Neuronal stem cell (in vitro differentiated cells): ENCODE results near the gene CXorf38. TPM values are rescaled to one million over a fixed set of nuclear protein-coding genes. Genes with fewer than 3 reads are reported as not detected.

ENCODE experiments used
- DNase-seq: peaks from one replicate; pipeline ENCODE4 v3.0.0-alpha.2; 2013; ENCODE audit warnings: low spot score
- H2AFZ ChIP-seq: one replicate; pipeline ENCODE4 v1.6.1; 2013; ENCODE audit warnings: mild to moderate bottlenecking, low read length, inconsistent platforms
- H2AK5ac ChIP-seq: 2 replicates; pipeline ENCODE4 v1.6.1; 2013; ENCODE audit warnings: low read depth, mild to moderate bottlenecking, inconsistent platforms, low read length, moderate library complexity, mixed read lengths
- H2BK120ac ChIP-seq: 2 replicates; pipeline ENCODE4 v1.6.1; 2013; ENCODE audit warnings: low read depth, mild to moderate bottlenecking, inconsistent platforms, low read length, moderate library complexity, mixed read lengths
- H2BK12ac ChIP-seq: one replicate; pipeline ENCODE4 v1.6.1; 2013; ENCODE audit warnings: low read length, inconsistent platforms
- H2BK15ac ChIP-seq: 2 replicates; pipeline ENCODE4 v1.6.1; 2013; ENCODE audit warnings: mild to moderate bottlenecking, low read length, inconsistent platforms, mixed read lengths
- H2BK5ac ChIP-seq: one replicate; pipeline ENCODE4 v1.6.1; 2013; ENCODE audit warnings: inconsistent platforms, mild to moderate bottlenecking, low read length, moderate library complexity
- H3K14ac ChIP-seq: one replicate; pipeline ENCODE4 v1.6.1; 2013; ENCODE audit warnings: low read length, inconsistent platforms
- H3K18ac ChIP-seq: 2 replicates; pipeline ENCODE4 v1.6.1; 2013; ENCODE audit warnings: low read length, inconsistent platforms
- H3K23ac ChIP-seq: 2 replicates; pipeline ENCODE4 v1.6.1; 2013; ENCODE audit warnings: low read depth, mild to moderate bottlenecking, mixed read lengths, low read length, inconsistent platforms; ENCODE audit not compliant: poor library complexity
- H3K27ac ChIP-seq: replicated peaks from 3 replicates; pipeline ENCODE4 v1.5.1; 2013; ENCODE audit warnings: low read length, inconsistent platforms
- H3K27me3 ChIP-seq, 3 experiments: 2 replicates each; pipeline ENCODE4 v1.6.1; 2013; ENCODE audit warnings: low read length in 3 of 3, mild to moderate bottlenecking in 2 of 3, inconsistent platforms in 1 of 3, low read depth in 1 of 3, mixed read lengths in 1 of 3, moderate library complexity in 1 of 3; ENCODE audit not compliant: control insufficient read depth in 3 of 3, insufficient read depth in 3 of 3
- H3K36me3 ChIP-seq, 2 donors: replicated peaks in 1 of 2; 2 replicates each; pipeline ENCODE4 v1.6.1; 2013; ENCODE audit warnings: low read length in 2 of 2; ENCODE audit not compliant: control insufficient read depth in 2 of 2, insufficient read depth in 2 of 2
- H3K4ac ChIP-seq: 2 replicates; pipeline ENCODE4 v1.6.1; 2013; ENCODE audit warnings: inconsistent platforms, mild to moderate bottlenecking, low read length, moderate library complexity
- H3K4me1 ChIP-seq, 2 donors: 1 replicate in 1 of 2; 2 replicates in 1 of 2; pipeline ENCODE4 v1.6.1; 2013; ENCODE audit warnings: low read length in 2 of 2, low read depth in 1 of 2; ENCODE audit not compliant: control insufficient read depth in 2 of 2, insufficient read depth in 1 of 2
- H3K4me2 ChIP-seq: one replicate; pipeline ENCODE4 v1.6.1; 2013; ENCODE audit warnings: mild to moderate bottlenecking, low read length, inconsistent platforms; ENCODE audit not compliant: insufficient read depth, poor library complexity, severe bottlenecking
- H3K4me3 ChIP-seq, 2 donors: 2 replicates each; pipeline ENCODE4 v1.5.1; 2013; ENCODE audit warnings: low read length in 2 of 2, mild to moderate bottlenecking in 2 of 2, inconsistent platforms in 1 of 2, moderate library complexity in 1 of 2
- H3K79me1 ChIP-seq: one replicate; pipeline ENCODE4 v1.6.1; 2013; ENCODE audit warnings: low read depth, mild to moderate bottlenecking, inconsistent platforms, low read length, moderate library complexity
- H3K9ac ChIP-seq: one replicate; pipeline ENCODE4 v1.6.1; 2013; ENCODE audit warnings: mild to moderate bottlenecking, low read depth, low read length, inconsistent platforms; ENCODE audit not compliant: poor library complexity
- H3K9me3 ChIP-seq, 2 donors: replicated peaks in 1 of 2; 2 replicates each; pipeline versions ENCODE3 to v1.6.1; 2013; ENCODE audit warnings: low read length in 2 of 2, mild to moderate bottlenecking in 2 of 2, inconsistent platforms in 1 of 2, low read depth in 1 of 2, mixed read lengths in 1 of 2, moderate library complexity in 1 of 2; ENCODE audit not compliant: control insufficient read depth in 2 of 2, insufficient read depth in 1 of 2
- H4K8ac ChIP-seq: one replicate; pipeline ENCODE4 v1.6.1; 2013; ENCODE audit warnings: low read depth, mild to moderate bottlenecking, inconsistent platforms, low read length, moderate library complexity
- H4K91ac ChIP-seq: one replicate; pipeline ENCODE4 v1.6.1; 2013; ENCODE audit warnings: low read length, low read depth, mild to moderate bottlenecking, inconsistent platforms; ENCODE audit not compliant: poor library complexity
- WGBS, 2 donors: extraction: QIAGEN DNeasy Blood & Tissue Kit; methylation state at CpG; one replicate each; pipeline ENCODE4 v1.1.7; 2013; ENCODE audit warnings: missing lambda C conversion rate in 2 of 2, mixed read lengths in 1 of 2; ENCODE audit not compliant: insufficient read length in 2 of 2, insufficient replicate concordance in 1 of 2; ENCODE audit errors: extremely low coverage in 2 of 2; 5-methylcytosine and 5-hydroxymethylcytosine counted together
- polyA plus RNA-seq, 2 experiments: library from polyadenylated mRNA; stranded (reverse); fragments of 200-250 nt; gene quantifications; one replicate each; pipeline ENCODE4 v1.2.3, GENCODE V29; 2013

The CXorf38 gene
- polyA plus RNA-seq (2013, experiment 1 of 2): 8.0 TPM
- 8.3 TPM for polyA plus RNA-seq (2013, experiment 2 of 2)

- H3K4me3 ChIP-seq: peak within 1 kb of the TSS; percentile 74 to 94
- H3K79me1 ChIP-seq: peaks cover 3% of the 10 kb centered on the region
- peak within 1 kb of the TSS; percentile 42 for H3K27ac ChIP-seq
Measured at GRCh38 chrX:40647307-40648197, at the start of gene CXorf38. CXorf38 (minus strand) TSS chrX:40647561; CDS start chrX:40647520, 41 bp downstream.

GRCh38 chrX:40694802-40695201 is 47.4 kb upstream of the CXorf38 start:
- H3K4me2 ChIP-seq: no peak overlapping the region
- no peak overlapping the region for H3K18ac ChIP-seq
- H2AK5ac ChIP-seq: no peak overlapping the region
- H2BK12ac ChIP-seq: no peak overlapping the region
- H2BK15ac ChIP-seq: no peak overlapping the region
- H3K27me3 ChIP-seq: no peaks in the 10 kb centered on the region
- no peak overlapping the region for H3K27ac ChIP-seq
- DNase-seq: no peak
- no peak overlapping the region for H3K9ac ChIP-seq
- no peak overlapping the region for H3K4me3 ChIP-seq
- no peak overlapping the region for H3K4ac ChIP-seq
- no peak overlapping the region for H3K23ac ChIP-seq
- no peak overlapping the region for H3K14ac ChIP-seq
- H2AFZ ChIP-seq: no peak overlapping the region
- H2BK5ac ChIP-seq: no peak overlapping the region
- H4K91ac ChIP-seq: no peak overlapping the region
- no peak overlapping the region for H4K8ac ChIP-seq
- H3K79me1 ChIP-seq: no peaks in the 10 kb centered on the region
- H3K4me1 ChIP-seq: no peaks in the 10 kb centered on the region
- H2BK120ac ChIP-seq: no peak overlapping the region
- H3K9me3 ChIP-seq: peaks cover 0 to 12% of the 10 kb centered on the region in 2 donors
- peaks cover 5 to 82% of the 10 kb centered on the region in 2 donors for H3K36me3 ChIP-seq
- WGBS, 2 donors: no CpG with 5 or more reads among the region's 1 CpG

More at GRCh38 chrX:40647307-40648197, at the start of gene CXorf38:
- Histone ChIP-seq H3K9ac (peak within 1 kb of the TSS; percentile 60), H3K27me3 (no peaks in the 10 kb centered on the region), H3K36me3 (peaks cover 0 to 31% of the 10 kb centered on the region in 2 donors), H3K18ac (peak within 1 kb of the TSS; percentile 85), H4K8ac (no peak within 1 kb of the TSS), H3K14ac (no peak within 1 kb of the TSS), H3K9me3 (no peaks in the 10 kb centered on the region), H2BK120ac (no peak within 1 kb of the TSS), H4K91ac (no peak within 1 kb of the TSS), H2AK5ac (no peak within 1 kb of the TSS), H3K4ac (no peak within 1 kb of the TSS), H2AFZ (peak within 1 kb of the TSS; percentile 93), H2BK12ac (no peak within 1 kb of the TSS), H3K4me1 (peaks cover 0 to 3% of the 10 kb centered on the region in 2 donors), H3K4me2 (peak within 1 kb of the TSS; percentile 54), H2BK15ac (no peak within 1 kb of the TSS), H2BK5ac (no peak within 1 kb of the TSS), H3K23ac (no peak within 1 kb of the TSS)
- peak; percentile 84 for DNase-seq
- no CpG with 5 or more reads among the region's 66 CpGs for WGBS, 2 donors

- H3K27ac ChIP-seq: no peak overlapping the region
- no peak overlapping the region for H3K9ac ChIP-seq
- H4K8ac ChIP-seq: no peak overlapping the region
- H3K14ac ChIP-seq: no peak overlapping the region
- DNase-seq: no peak
- no peak overlapping the region for H2BK12ac ChIP-seq
- no peak overlapping the region for H2BK5ac ChIP-seq
- no peak overlapping the region for H3K23ac ChIP-seq
- H3K4ac ChIP-seq: no peak overlapping the region
- no peak overlapping the region for H3K4me3 ChIP-seq
- no peak overlapping the region for H3K18ac ChIP-seq
- H3K4me1 ChIP-seq: peaks cover 0 to 8% of the 10 kb centered on the region in 2 donors
- no peak overlapping the region for H3K4me2 ChIP-seq
- H4K91ac ChIP-seq: no peak overlapping the region
- H3K36me3 ChIP-seq: peaks cover 3 to 62% of the 10 kb centered on the region in 2 donors
- no peak overlapping the region for H2BK120ac ChIP-seq
- no peaks in the 10 kb centered on the region for H3K79me1 ChIP-seq
- H3K27me3 ChIP-seq: no peaks in the 10 kb centered on the region
- H3K9me3 ChIP-seq: no peaks in the 10 kb centered on the region
- H2AFZ ChIP-seq: no peak overlapping the region
- H2AK5ac ChIP-seq: no peak overlapping the region
- H2BK15ac ChIP-seq: no peak overlapping the region
Measured at GRCh38 chrX:40688929-40689328, 41.6 kb upstream of the CXorf38 start.

GRCh38 chrX:40687169-40687568 is 39.8 kb upstream of the CXorf38 start:
- Histone ChIP-seq H4K8ac (no peak overlapping the region), H3K36me3 (peaks cover 2 to 58% of the 10 kb centered on the region in 2 donors), H3K4ac (no peak overlapping the region), H2AFZ (no peak overlapping the region), H3K4me2 (no peak overlapping the region), H3K23ac (no peak overlapping the region), H2AK5ac (no peak overlapping the region), H3K14ac (no peak overlapping the region), H3K4me1 (peaks cover 0 to 8% of the 10 kb centered on the region in 2 donors), H4K91ac (no peak overlapping the region), H2BK15ac (no peak overlapping the region), H2BK12ac (no peak overlapping the region), H3K27me3 (no peaks in the 10 kb centered on the region), H2BK5ac (no peak overlapping the region), H3K9ac (no peak overlapping the region), H3K4me3 (no peak overlapping the region), H3K79me1 (no peaks in the 10 kb centered on the region), H3K18ac (no peak overlapping the region), H3K9me3 (no peaks in the 10 kb centered on the region), H3K27ac (no peak overlapping the region), H2BK120ac (no peak overlapping the region)
- DNase-seq: no peak
- WGBS, 2 donors: 100% methylated on average over 1 of the region's 3 CpGs
